ENCODE measurements around the gene ZFC3H1. TPM values are rescaled to one million over a fixed set of nuclear protein-coding genes. Genes with fewer than 3 reads are reported as not detected.
A peak's percentile ranks its signal among the peaks of the same experiment; 100 is the strongest.

ZFC3H1 gene
- total RNA-seq, 3 donors from 2014 or later (not counting 1 experiment from before 2014, with no cell fraction given), result 158 to 164 (median 164) TPM

DNA sequence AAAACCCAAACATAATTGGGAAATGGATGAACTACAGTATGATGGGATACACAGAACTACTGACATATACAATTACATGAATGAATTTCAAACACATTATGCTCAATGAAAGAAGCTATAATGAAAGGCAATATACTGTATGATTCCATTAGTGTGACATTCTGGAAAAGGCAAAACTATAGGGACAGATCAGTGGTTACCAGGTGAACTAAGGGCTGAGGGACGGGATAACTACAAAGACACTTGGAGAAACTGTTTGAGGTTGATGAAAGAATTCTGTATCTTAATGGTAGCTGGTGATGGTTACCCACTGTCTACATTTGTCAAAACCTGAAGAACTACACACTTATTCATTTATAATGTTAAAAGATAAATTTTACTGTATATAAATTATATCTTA, 7.7 kb downstream of the ZFC3H1 start:
- WGBS (ENCODE audit: insufficient coverage), result 100% methylated on average over 1 of the region's 1 CpG

DNA sequence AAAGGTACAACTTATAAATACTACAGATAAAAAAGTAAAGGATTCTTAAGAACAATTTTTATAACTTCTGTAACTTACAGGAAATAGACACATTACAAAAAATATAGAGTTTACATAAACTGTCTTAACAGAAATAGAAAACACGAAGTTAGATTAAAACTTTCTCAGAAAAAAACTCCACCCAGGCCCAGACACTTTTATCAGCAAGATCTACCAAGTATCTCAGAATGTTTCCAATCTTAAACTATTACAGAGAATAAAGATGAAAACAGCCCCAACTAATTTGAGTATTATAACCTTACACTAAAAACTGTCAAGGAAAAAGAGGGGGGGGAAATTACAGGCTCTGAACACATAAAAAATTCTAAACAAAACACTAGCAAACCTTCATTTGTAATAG, 8.2 kb downstream of the ZFC3H1 start:
- H3K27me3 Mint-ChIP-seq (ENCODE audit: low read depth in 2 of 2), result no peaks in the 10 kb centered on the region
- Histone ChIP-seq H3K27ac (ENCODE audit: low read length) (no peak overlapping the region), H3K27me3 (ENCODE audit: control insufficient read depth, insufficient read depth, low read length) (no peaks in the 10 kb centered on the region), H3K4me1 (ENCODE audit: control insufficient read depth, insufficient read depth, low read length) (no peaks in the 10 kb centered on the region), H3K9me3 (ENCODE audit: control insufficient read depth, insufficient read depth, low read length) (no peaks in the 10 kb centered on the region), H3K36me3 (ENCODE audit: control insufficient read depth, insufficient read depth, low read length) (peaks cover 59% of the 10 kb centered on the region), H3K4me3 (ENCODE audit: low read length) (no peak overlapping the region)
- ATAC-seq (no peak), DNase-seq (no peak)
- H3K4me3 Mint-ChIP-seq, result peak overlapping the region; percentile 38
- H3K4me1 Mint-ChIP-seq, result peaks cover 30 to 31% of the 10 kb centered on the region in 2 donors
- peaks cover 10% of the 10 kb centered on the region for H3K36me3 Mint-ChIP-seq
- intact Hi-C loops (cut with micrococcal nuclease), result no loop called here
- H3K9me3 Mint-ChIP-seq, result no peaks in the 10 kb centered on the region
- peak overlapping the region; percentile 74 to 83 for H3K27ac Mint-ChIP-seq
- WGBS (ENCODE audit: insufficient coverage), result 11% methylated on average over 1 of the region's 1 CpG
- TF ChIP-seq, protein P1, sequence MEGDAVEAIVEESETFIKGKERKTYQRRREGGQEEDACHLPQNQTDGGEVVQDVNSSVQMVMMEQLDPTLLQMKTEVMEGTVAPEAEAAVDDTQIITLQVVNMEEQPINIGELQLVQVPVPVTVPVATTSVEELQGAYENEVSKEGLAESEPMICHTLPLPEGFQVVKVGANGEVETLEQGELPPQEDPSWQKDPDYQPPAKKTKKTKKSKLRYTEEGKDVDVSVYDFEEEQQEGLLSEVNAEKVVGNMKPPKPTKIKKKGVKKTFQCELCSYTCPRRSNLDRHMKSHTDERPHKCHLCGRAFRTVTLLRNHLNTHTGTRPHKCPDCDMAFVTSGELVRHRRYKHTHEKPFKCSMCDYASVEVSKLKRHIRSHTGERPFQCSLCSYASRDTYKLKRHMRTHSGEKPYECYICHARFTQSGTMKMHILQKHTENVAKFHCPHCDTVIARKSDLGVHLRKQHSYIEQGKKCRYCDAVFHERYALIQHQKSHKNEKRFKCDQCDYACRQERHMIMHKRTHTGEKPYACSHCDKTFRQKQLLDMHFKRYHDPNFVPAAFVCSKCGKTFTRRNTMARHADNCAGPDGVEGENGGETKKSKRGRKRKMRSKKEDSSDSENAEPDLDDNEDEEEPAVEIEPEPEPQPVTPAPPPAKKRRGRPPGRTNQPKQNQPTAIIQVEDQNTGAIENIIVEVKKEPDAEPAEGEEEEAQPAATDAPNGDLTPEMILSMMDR (IDR thresholded peaks at IDR 0.05), result no peak

More for the DNA sequence above, 7.7 kb downstream of the ZFC3H1 start:
- no peak for ATAC-seq
- Histone ChIP-seq H3K27ac (ENCODE audit: low read length) (no peak overlapping the region), H3K36me3 (ENCODE audit: control insufficient read depth, insufficient read depth, low read length) (peaks cover 59% of the 10 kb centered on the region), H3K4me1 (ENCODE audit: control insufficient read depth, insufficient read depth, low read length) (peaks cover under 1% of the 10 kb centered on the region), H3K27me3 (ENCODE audit: control insufficient read depth, insufficient read depth, low read length) (no peaks in the 10 kb centered on the region), H3K4me3 (ENCODE audit: low read length) (no peak overlapping the region), H3K9me3 (ENCODE audit: control insufficient read depth, insufficient read depth, low read length) (no peaks in the 10 kb centered on the region)
- H3K9me3 Mint-ChIP-seq, result no peaks in the 10 kb centered on the region
- TF ChIP-seq, protein P1 (IDR thresholded peaks at IDR 0.05), result no peak
- intact Hi-C loops (cut with micrococcal nuclease), result no loop called here
- H3K4me1 Mint-ChIP-seq, result peaks cover 30 to 31% of the 10 kb centered on the region in 2 donors
- peak overlapping the region; percentile 38 for H3K4me3 Mint-ChIP-seq
- no peak for DNase-seq
- H3K27ac Mint-ChIP-seq, result peak overlapping the region; percentile 74 to 83
- H3K36me3 Mint-ChIP-seq, result peaks cover 10% of the 10 kb centered on the region
- no peaks in the 10 kb centered on the region for H3K27me3 Mint-ChIP-seq (ENCODE audit: low read depth in 2 of 2)

DNA sequence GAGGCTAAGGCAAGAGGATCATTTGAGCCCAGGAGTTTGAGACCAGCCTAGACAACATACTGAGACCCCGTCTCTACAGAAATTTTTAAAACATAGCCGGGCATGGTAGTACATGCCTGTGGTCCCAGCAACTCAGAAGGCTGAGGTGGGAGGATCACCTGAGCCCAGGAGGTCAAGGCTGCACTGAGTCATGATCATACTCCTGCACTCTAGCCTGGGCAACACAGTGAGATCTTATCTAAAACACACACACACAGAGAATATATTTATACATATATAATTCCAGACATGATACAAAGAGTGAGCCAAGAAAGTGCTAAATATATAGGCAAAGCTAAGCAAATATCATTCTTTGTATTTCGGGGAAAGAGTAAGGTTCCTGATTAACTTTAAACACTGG, 9.4 kb downstream of the ZFC3H1 start:
- Mint-ChIP-seq H3K27ac (peak overlapping the region; percentile 74 to 83), H3K4me1 (peaks cover 30 to 33% of the 10 kb centered on the region in 2 donors), H3K4me3 (peak overlapping the region; percentile 4), H3K9me3 (no peaks in the 10 kb centered on the region), H3K36me3 (peaks cover 7% of the 10 kb centered on the region), H3K27me3 (ENCODE audit: low read depth in 2 of 2) (no peaks in the 10 kb centered on the region)
- TF ChIP-seq, protein P1 (IDR thresholded peaks at IDR 0.05), result no peak
- Histone ChIP-seq H3K27ac (ENCODE audit: low read length) (no peak overlapping the region), H3K9me3 (ENCODE audit: control insufficient read depth, insufficient read depth, low read length) (no peaks in the 10 kb centered on the region), H3K4me3 (ENCODE audit: low read length) (no peak overlapping the region), H3K4me1 (ENCODE audit: control insufficient read depth, insufficient read depth, low read length) (no peaks in the 10 kb centered on the region), H3K36me3 (ENCODE audit: control insufficient read depth, insufficient read depth, low read length) (peaks cover 48% of the 10 kb centered on the region), H3K27me3 (ENCODE audit: control insufficient read depth, insufficient read depth, low read length) (no peaks in the 10 kb centered on the region)
- no peak for DNase-seq
- ATAC-seq, result peak in 1 of 3 donors; percentile 15
- intact Hi-C loops (cut with micrococcal nuclease), result no loop called here
- 100% methylated on average over 2 of the region's 3 CpGs for WGBS (ENCODE audit: insufficient coverage)

DNA sequence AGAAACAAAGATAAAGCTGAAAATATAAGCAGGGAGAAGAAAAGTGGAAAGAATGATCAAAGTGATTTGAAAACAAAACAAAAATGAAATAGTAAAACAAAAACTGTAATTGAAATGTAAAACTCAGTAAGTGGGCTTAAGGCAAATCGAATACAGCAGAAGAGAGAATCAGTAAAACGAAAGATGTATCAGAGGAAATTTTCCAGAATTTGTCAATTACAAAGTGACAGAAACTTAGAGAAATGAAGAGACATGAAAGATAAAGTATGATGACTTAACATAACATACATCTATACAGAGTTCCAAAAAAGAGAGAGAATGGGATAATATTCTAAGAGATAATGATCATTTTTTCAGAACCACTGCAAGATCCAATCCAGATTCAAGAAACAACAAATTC, 10.5 kb downstream of the ZFC3H1 start:
- DNase-seq, result no peak
- Histone ChIP-seq H3K27ac (ENCODE audit: low read length) (no peak overlapping the region), H3K27me3 (ENCODE audit: control insufficient read depth, insufficient read depth, low read length) (no peaks in the 10 kb centered on the region), H3K36me3 (ENCODE audit: control insufficient read depth, insufficient read depth, low read length) (peaks cover 39% of the 10 kb centered on the region), H3K4me3 (ENCODE audit: low read length) (no peak overlapping the region), H3K4me1 (ENCODE audit: control insufficient read depth, insufficient read depth, low read length) (no peaks in the 10 kb centered on the region), H3K9me3 (ENCODE audit: control insufficient read depth, insufficient read depth, low read length) (no peaks in the 10 kb centered on the region)
- Mint-ChIP-seq H3K4me3 (no peak overlapping the region), H3K9me3 (no peaks in the 10 kb centered on the region), H3K36me3 (no peaks in the 10 kb centered on the region), H3K27ac (no peak overlapping the region), H3K4me1 (peaks cover 26 to 27% of the 10 kb centered on the region in 2 donors), H3K27me3 (ENCODE audit: low read depth in 2 of 2) (no peaks in the 10 kb centered on the region)
- ATAC-seq, result no peak
- intact Hi-C loops (cut with micrococcal nuclease), result no loop called here
- WGBS (ENCODE audit: insufficient coverage), result 100% methylated on average over 2 of the region's 2 CpGs
- TF ChIP-seq, protein P1 (IDR thresholded peaks at IDR 0.05), result no peak
